Heart right ventricle (tissue), 16 donors: Measurements from ENCODE around the gene ADRA2A. TPM values are rescaled to one million over a fixed set of nuclear protein-coding genes. Genes with fewer than 3 reads are reported as not detected.

Experiments
- ATAC-seq, 8 donors: fragments of 200-7000 bp; cut with Tn5 transposase; one replicate each; pipeline ENCODE4 v1.9.1; 2020; ENCODE audit warnings: mild to moderate bottlenecking in 8 of 8, moderate library complexity in 8 of 8, moderate number of reproducible peaks in 1 of 8
- DNase-seq, 2 donors: peaks; one replicate each; pipeline ENCODE4 v3.0.0-alpha.2; 2020
- H3K27ac ChIP-seq, 10 donors: fragments of 200-600 bp; sonication (generic) in 2 of 10; one replicate each; pipeline versions ENCODE4 v1.5.0 to v1.8.0; 2020 to 2022; ENCODE audit warnings: mild to moderate bottlenecking in 3 of 10
- H3K27me3 ChIP-seq, 7 donors: fragments of 200-600 bp; one replicate each; pipeline ENCODE4 v1.8.0; 2021 to 2022; ENCODE audit warnings: mild to moderate bottlenecking in 2 of 7
- H3K36me3 ChIP-seq, 9 donors: fragments of 200-600 bp; sonication (generic) in 1 of 9; one replicate each; pipeline versions ENCODE4 v1.5.0 to v1.8.0; 2020 to 2022; ENCODE audit warnings: mild to moderate bottlenecking in 2 of 9
- H3K4me1 ChIP-seq, 9 donors: fragments of 200-600 bp; sonication (generic) in 1 of 9; one replicate each; pipeline versions ENCODE4 v1.5.0 to v1.8.0; 2020 to 2022; ENCODE audit warnings: mild to moderate bottlenecking in 4 of 9
- H3K4me3 ChIP-seq, 10 donors: fragments of 200-600 bp; sonication (generic) in 2 of 10; one replicate each; pipeline versions ENCODE4 v1.5.0 to v1.8.0; 2020 to 2022; ENCODE audit warnings: mild to moderate bottlenecking in 7 of 10, moderate library complexity in 2 of 10
- H3K9me3 ChIP-seq, 11 donors: fragments of 200-600 bp in 10 of 11; sonication (generic) in 2 of 11; one replicate each; pipeline versions ENCODE4 v1.5.0 to v1.8.0; 2013 to 2022; ENCODE audit warnings: mild to moderate bottlenecking in 2 of 11, control low read depth in 1 of 11, moderate library complexity in 1 of 11
- WGBS, 2 donors: extraction: QIAGEN DNeasy Blood & Tissue Kit; methylation state at CpG; one replicate each; pipeline ENCODE4 v1.1.7; 2013; ENCODE audit warnings: inconsistent platforms in 1 of 2; 5-methylcytosine and 5-hydroxymethylcytosine counted together
- intact Hi-C, 10 donors: fragments of 100-400 bp; cut with DNase I; formaldehyde crosslinking; loops; one replicate each; pipeline versions ENCODE4 v1.11.1 to v1.14.2; 2022
- polyA plus RNA-seq, 2 donors: library from polyadenylated mRNA; stranded (reverse); fragments of 200-250 nt; gene quantifications; one replicate each; pipeline ENCODE4 v1.2.3, GENCODE V29; 2013
- total RNA-seq, 10 donors: library from RNA; stranded (reverse); fragmentation: NEBNext Ultra II Directional in 3 of 10; extraction: Animal tissue kit (Norgen Biotek cat#: 25700) in 3 of 10; gene quantifications; one replicate each; pipeline versions ENCODE4 v1.2.1 to v1.2.4, GENCODE V29; 2021 to 2023
- TF ChIP-seq, protein P1 (sequence below), 9 donors: fragments of 200-600 bp; sonication (generic) in 2 of 9; IDR thresholded peaks; one replicate each; pipeline versions ENCODE4 v1.5.0 to v1.8.0; 2021 to 2022; ENCODE audit warnings: antibody characterized with exemption in 9 of 9, mild to moderate bottlenecking in 5 of 9, moderate library complexity in 1 of 9
- donor health status: Arrhythmogenic right ventricular cardiomyopathy.
- donor health status: ischemic (EF 13 %, LVEDD 7.1; RV severe dilation, severe dysfunction).
- donor health status: healthy with polysubstance abuse.
- donor health status: DM: no; HTN: yes; CAD: no.
- donor health status: DM: no; HTN: no; CAD: no.
- donor health status: ischemic (EF 25% LVEDD 6.9; RV normal size, moderate dysfunction).
- donor health status: ischemic (EF 25% LVEDD 5.7; RV mildly dilated, moderate dysfunction).
- donor health status: healthy.
- donor health status: DM: yes; HTN: yes; CAD: no.
- donor health status: Ischemic cardiomyopathy.
- donor health status: ischemic (EF 35%, LVEDD 5.7; RV mildly dilated, moderate dysfunction).
- donor health status: nonischemic (EF 11% LVEDD 7.7; RV severe dilation, severe dysfunction).
- donor health status: DM: yes; HTN: yes; CAD: no.
- donor health status: PGD.
- donor health status: ischemic (EF 29% LVEDD 5.4; RV normal size, mild dysfunction).
- donor health status: nonischemic (EF 23%, LVEDD 6.1; RV moderate dilation, normal function).

Gene ADRA2A
- total and polyA plus RNA-seq, 12 donors, result 0.29 to 1.4 (median 0.66) TPM

DNA sequence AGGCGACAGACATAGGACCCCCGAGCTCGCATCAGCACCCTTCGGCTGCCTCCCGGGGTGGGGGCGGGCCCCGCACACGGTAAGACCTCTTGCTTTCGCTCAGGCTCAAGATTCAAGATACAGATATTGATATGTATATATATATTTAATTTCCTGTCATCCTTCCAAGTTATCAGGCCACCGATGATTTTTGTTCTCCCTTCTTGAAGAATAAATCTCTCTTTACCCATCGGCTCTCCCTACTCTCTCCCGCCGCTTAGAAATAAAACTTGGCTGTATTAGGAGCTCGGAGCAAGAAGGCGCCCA, 603 bp downstream of the ADRA2A start:
- Histone ChIP-seq H3K27me3 (peaks cover 14 to 88% (median 72%) of the 10 kb centered on the region in 7 donors), H3K27ac (peak overlapping the region in 2 of 10 donors; percentile 21 to 38), H3K4me3 (peak overlapping the region; percentile 35 to 62 (median 54)), H3K36me3 (no peaks in the 10 kb centered on the region), H3K4me1 (peaks cover 0 to 37% (median 31%) of the 10 kb centered on the region in 9 donors), H3K9me3 (no peaks in the 10 kb centered on the region)
- no peak for ATAC-seq
- no peak for DNase-seq
- intact Hi-C loops, result loop anchor here in 7 of 10 donors (2.0 to 10.0 kb wide), 8 partner anchors 129 to 1057 kb away; no protein-coding TSS in a partner anchor
- WGBS, 2 donors, result 2% methylated on average over 15 of the region's 15 CpGs
- TF ChIP-seq, protein P1, sequence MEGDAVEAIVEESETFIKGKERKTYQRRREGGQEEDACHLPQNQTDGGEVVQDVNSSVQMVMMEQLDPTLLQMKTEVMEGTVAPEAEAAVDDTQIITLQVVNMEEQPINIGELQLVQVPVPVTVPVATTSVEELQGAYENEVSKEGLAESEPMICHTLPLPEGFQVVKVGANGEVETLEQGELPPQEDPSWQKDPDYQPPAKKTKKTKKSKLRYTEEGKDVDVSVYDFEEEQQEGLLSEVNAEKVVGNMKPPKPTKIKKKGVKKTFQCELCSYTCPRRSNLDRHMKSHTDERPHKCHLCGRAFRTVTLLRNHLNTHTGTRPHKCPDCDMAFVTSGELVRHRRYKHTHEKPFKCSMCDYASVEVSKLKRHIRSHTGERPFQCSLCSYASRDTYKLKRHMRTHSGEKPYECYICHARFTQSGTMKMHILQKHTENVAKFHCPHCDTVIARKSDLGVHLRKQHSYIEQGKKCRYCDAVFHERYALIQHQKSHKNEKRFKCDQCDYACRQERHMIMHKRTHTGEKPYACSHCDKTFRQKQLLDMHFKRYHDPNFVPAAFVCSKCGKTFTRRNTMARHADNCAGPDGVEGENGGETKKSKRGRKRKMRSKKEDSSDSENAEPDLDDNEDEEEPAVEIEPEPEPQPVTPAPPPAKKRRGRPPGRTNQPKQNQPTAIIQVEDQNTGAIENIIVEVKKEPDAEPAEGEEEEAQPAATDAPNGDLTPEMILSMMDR (IDR thresholded peaks at IDR 0.05), result no peak

DNA sequence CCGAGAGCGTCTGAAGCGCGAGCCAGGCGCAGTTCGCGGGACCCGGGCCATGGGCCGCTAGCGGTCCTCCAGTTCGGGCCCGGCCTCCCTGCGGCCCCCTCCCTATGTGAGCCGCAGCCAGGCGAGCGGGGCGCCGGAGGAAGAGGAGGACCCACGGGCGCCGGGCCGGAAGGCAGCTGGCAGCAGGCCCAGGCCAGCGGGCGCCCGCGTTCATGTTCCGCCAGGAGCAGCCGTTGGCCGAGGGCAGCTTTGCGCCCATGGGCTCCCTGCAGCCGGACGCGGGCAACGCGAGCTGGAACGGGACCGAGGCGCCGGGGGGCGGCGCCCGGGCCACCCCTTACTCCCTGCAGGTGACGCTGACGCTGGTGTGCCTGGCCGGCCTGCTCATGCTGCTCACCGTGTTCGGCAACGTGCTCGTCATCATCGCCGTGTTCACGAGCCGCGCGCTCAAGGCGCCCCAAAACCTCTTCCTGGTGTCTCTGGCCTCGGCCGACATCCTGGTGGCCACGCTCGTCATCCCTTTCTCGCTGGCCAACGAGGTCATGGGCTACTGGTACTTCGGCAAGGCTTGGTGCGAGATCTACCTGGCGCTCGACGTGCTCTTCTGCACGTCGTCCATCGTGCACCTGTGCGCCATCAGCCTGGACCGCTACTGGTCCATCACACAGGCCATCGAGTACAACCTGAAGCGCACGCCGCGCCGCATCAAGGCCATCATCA, 1.1 kb downstream of the ADRA2A start:
- Histone ChIP-seq H3K4me1 (peaks cover 0 to 37% (median 31%) of the 10 kb centered on the region in 9 donors), H3K36me3 (no peaks in the 10 kb centered on the region), H3K9me3 (no peaks in the 10 kb centered on the region), H3K4me3 (peak overlapping the region in 9 of 10 donors; percentile 43 to 62 (median 54)), H3K27me3 (peaks cover 14 to 84% (median 67%) of the 10 kb centered on the region in 7 donors), H3K27ac (peak overlapping the region in 1 of 10 donors; percentile 21)
- intact Hi-C loops, result loop anchor here in 7 of 10 donors (2.0 to 10.0 kb wide), 8 partner anchors 129 to 1057 kb away; no protein-coding TSS in a partner anchor
- TF ChIP-seq, protein P1 (IDR thresholded peaks at IDR 0.05), result no peak
- ATAC-seq (peak in 4 of 8 donors; percentile 16 to 59 (median 24)), DNase-seq (peak in 1 of 2 donors; percentile 48)
- 9 to 14% methylated on average over 68 to 78 of the region's 78 CpGs for WGBS, 2 donors

DNA sequence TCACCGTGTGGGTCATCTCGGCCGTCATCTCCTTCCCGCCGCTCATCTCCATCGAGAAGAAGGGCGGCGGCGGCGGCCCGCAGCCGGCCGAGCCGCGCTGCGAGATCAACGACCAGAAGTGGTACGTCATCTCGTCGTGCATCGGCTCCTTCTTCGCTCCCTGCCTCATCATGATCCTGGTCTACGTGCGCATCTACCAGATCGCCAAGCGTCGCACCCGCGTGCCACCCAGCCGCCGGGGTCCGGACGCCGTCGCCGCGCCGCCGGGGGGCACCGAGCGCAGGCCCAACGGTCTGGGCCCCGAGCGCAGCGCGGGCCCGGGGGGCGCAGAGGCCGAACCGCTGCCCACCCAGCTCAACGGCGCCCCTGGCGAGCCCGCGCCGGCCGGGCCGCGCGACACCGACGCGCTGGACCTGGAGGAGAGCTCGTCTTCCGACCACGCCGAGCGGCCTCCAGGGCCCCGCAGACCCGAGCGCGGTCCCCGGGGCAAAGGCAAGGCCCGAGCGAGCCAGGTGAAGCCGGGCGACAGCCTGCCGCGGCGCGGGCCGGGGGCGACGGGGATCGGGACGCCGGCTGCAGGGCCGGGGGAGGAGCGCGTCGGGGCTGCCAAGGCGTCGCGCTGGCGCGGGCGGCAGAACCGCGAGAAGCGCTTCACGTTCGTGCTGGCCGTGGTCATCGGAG, 1.8 kb downstream of the ADRA2A start:
- Histone ChIP-seq H3K27me3 (peaks cover 14 to 77% (median 60%) of the 10 kb centered on the region in 7 donors), H3K9me3 (no peaks in the 10 kb centered on the region)

More for the DNA sequence above, 1.8 kb downstream of the ADRA2A start:
- TF ChIP-seq, protein P1 (IDR thresholded peaks at IDR 0.05), result no peak
- DNase-seq (no peak), ATAC-seq (no peak)
- H3K4me1 ChIP-seq, result peaks cover 0 to 37% (median 31%) of the 10 kb centered on the region in 9 donors
- intact Hi-C loops, result loop anchor here in 6 of 10 donors (5.0 to 10.0 kb wide), 6 partner anchors 276 to 1056 kb away; no protein-coding TSS in a partner anchor
- peak overlapping the region in 7 of 10 donors; percentile 43 to 62 (median 55) for H3K4me3 ChIP-seq
- WGBS, 2 donors, result 6 to 10% methylated on average over 99 to 104 of the region's 104 CpGs
- H3K36me3 ChIP-seq, result no peaks in the 10 kb centered on the region
- H3K27ac ChIP-seq, result no peak overlapping the region
